Frontal cortex (tissue), 4 donors: ENCODE results near the gene PLK3. TPM values are rescaled to one million over a fixed set of nuclear protein-coding genes. Genes with fewer than 3 reads are reported as not detected.
"Not testable (repeated sequence)": the region's sequence is repeated elsewhere in the genome, so short reads cannot be mapped to it uniquely, and the experiment has no call there.

Source experiments
- DNase-seq, 2 donors: peaks; one replicate each; pipeline ENCODE4 v3.0.0; 2012; ENCODE audit warnings: low spot score in 2 of 2
- FAIRE-seq: peaks from 2 replicates; lab custom pipeline; 2012; peaks lifted over from hg19 to GRCh38; lab: Jason Lieb, UNC
- total RNA-seq: library from RNA; depleted of rRNA; stranded (reverse); fragments of >200 nt; gene quantifications from one replicate; pipeline ENCODE4 v1.2.3, GENCODE V29; 2014
- donor health status: control.
- donor health status: control.
- donor health status: control.

The PLK3 gene
- total RNA-seq = 10.2 TPM

GRCh38 chr1:44799770-44800584 is at the start of gene PLK3:
Gene PLK3 (plus strand): TSS chr1:44800377. CDS start chr1:44800464, 87 bp downstream.
- peak; percentile 99 to 100 for DNase-seq
- no peak for FAIRE-seq

GRCh38 chr1:44757420-44757819 is 42.8 kb upstream of the PLK3 start:
- no peak for DNase-seq
- FAIRE-seq = no peak

- DNase-seq = no peak
- FAIRE-seq = no peak
Measured at GRCh38 chr1:44759077-44759476, 41.1 kb upstream of the PLK3 start.

- no peak for DNase-seq
- no peak for FAIRE-seq
Measured at GRCh38 chr1:44760876-44761275, 39.3 kb upstream of the PLK3 start.

- not testable (repeated sequence) for FAIRE-seq, DNase-seq
Measured at GRCh38 chr1:44766421-44766820, 33.8 kb upstream of the PLK3 start.

GRCh38 chr1:44775078-44775929 is 24.9 kb upstream of the PLK3 start, which contains the start of gene RPS8:
Gene RPS8 (plus strand): TSS chr1:44775540. CDS start chr1:44775597, 57 bp downstream.
- no peak for FAIRE-seq

GRCh38 chr1:44775930-44776729 is 24.0 kb upstream of the PLK3 start:
- no peak for FAIRE-seq
- peak in 1 of 2 donors; percentile 34 for DNase-seq

More at GRCh38 chr1:44775078-44775929, 24.9 kb upstream of the PLK3 start, which contains the start of gene RPS8:
- peak; percentile 86 to 88 for DNase-seq

GRCh38 chr1:44776730-44777068 is 23.5 kb upstream of the PLK3 start:
- DNase-seq = no peak
- no peak for FAIRE-seq

- DNase-seq (no peak), FAIRE-seq (no peak)
Measured at GRCh38 chr1:44777547-44777946, 22.6 kb upstream of the PLK3 start.

- FAIRE-seq (no peak), DNase-seq (no peak)
Measured at GRCh38 chr1:44777969-44778635, 22.1 kb upstream of the PLK3 start.

GRCh38 chr1:44778705-44779576 is 21.2 kb upstream of the PLK3 start:
- DNase-seq (no peak), FAIRE-seq (no peak)

- no peak for FAIRE-seq
Measured at GRCh38 chr1:44780583-44781121, 19.5 kb upstream of the PLK3 start.

GRCh38 chr1:44783697-44784093 is 16.5 kb upstream of the PLK3 start:
- FAIRE-seq = no peak
- no peak for DNase-seq

More at GRCh38 chr1:44780583-44781121, 19.5 kb upstream of the PLK3 start:
- DNase-seq = no peak

GRCh38 chr1:44784094-44785028 is 15.8 kb upstream of the PLK3 start:
- DNase-seq (peak in 1 of 2 donors; percentile 37), FAIRE-seq (no peak)

- no peak for FAIRE-seq
- DNase-seq = no peak
Measured at GRCh38 chr1:44785029-44785380, 15.2 kb upstream of the PLK3 start.

- DNase-seq = no peak
- no peak for FAIRE-seq
Measured at GRCh38 chr1:44785501-44786137, 14.6 kb upstream of the PLK3 start.
